Activated naive CD8-positive, alpha-beta T cell treated with anti-CD3 and anti-CD28 coated beads, Interleukin-2, amount 50 U/mL, for 24 hours (primary cell): Measurements from ENCODE around the gene TMSB10.

Experiments used
- ATAC-seq: fragments of 150-1000 bp; cut with Tn5 transposase; one replicate; pipeline ENCODE4 v1.10.0; 2021
- DNase-seq: peaks from one replicate; pipeline ENCODE4 v3.0.0; 2021
- H3K27ac Mint-ChIP-seq: one replicate; pipeline ENCODE4 v1.8.0; 2021; ENCODE audit warnings: mild to moderate bottlenecking, mixed read lengths
- H3K27me3 Mint-ChIP-seq: one replicate; pipeline ENCODE4 v1.8.0; 2021; ENCODE audit warnings: mixed read lengths
- H3K36me3 Mint-ChIP-seq: one replicate; pipeline ENCODE4 v1.8.0; 2021; ENCODE audit warnings: low read depth, mixed read lengths
- H3K4me1 Mint-ChIP-seq: one replicate; pipeline ENCODE4 v1.8.0; 2021; ENCODE audit warnings: mixed read lengths
- H3K4me3 Mint-ChIP-seq: one replicate; pipeline ENCODE4 v1.8.0; 2021; ENCODE audit warnings: mild to moderate bottlenecking, moderate library complexity, mixed read lengths
- H3K9me3 Mint-ChIP-seq: one replicate; pipeline ENCODE4 v1.8.0; 2021; ENCODE audit warnings: mixed read lengths

The TMSB10 gene

DNA sequence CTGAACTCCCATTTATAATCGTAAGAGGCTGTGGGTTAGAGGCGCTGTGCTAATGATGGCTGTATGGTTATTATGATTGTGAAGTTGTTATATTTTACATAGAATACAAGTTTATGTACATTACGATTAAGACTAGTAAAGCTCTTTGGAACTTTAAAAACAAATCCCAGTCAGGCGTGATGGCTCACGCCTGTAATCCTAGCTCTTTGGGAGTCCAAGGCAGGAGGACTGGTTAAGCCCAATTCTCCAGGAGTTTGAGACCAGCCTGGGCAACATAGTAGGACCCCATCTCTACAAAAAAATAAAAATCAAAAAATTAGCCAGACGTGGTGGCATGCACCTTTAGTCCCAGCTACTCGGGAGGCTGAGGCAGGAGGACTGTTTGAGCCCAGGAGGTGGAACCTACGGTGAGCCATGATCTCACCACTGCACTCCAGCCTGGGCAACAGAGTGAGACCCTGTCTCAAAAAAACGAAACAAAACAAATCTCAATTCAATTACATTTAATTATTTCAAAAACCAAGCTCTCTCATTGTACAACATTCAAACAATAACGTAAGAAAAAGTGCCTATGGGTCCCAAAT lies 41.6 kb downstream of the TMSB10 start:
- no peak for DNase-seq
- H3K36me3 Mint-ChIP-seq, result peaks cover 10% of the 10 kb centered on the region
- no peaks in the 10 kb centered on the region for H3K9me3 Mint-ChIP-seq
- H3K27me3 Mint-ChIP-seq, result no peaks in the 10 kb centered on the region
- peak overlapping the region; percentile 66 for H3K4me3 Mint-ChIP-seq
- no peak for ATAC-seq
- H3K4me1 Mint-ChIP-seq, result peaks cover 50% of the 10 kb centered on the region
- H3K27ac Mint-ChIP-seq, result peak overlapping the region; percentile 95

DNA sequence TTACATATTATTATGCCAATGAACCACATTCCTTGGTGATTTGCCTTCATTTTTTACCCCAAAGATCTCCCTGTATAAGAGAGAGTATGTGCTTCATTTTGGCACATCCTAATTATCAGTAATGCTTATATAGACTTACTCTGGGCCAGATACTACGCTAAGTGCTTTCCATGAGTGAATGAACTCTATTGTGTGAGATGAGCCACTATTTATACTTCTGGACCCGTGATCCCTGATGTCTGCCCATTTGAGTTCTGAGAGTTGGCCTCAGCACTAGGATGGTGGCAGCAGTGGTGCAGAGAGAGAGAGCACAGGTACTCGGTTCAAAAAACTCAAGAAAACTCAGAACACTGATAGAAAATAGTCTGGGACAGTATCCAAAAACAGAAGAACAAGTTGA lies 48.1 kb downstream of the TMSB10 start:
- ATAC-seq (no peak), DNase-seq (no peak)
- H3K27me3 Mint-ChIP-seq, result no peaks in the 10 kb centered on the region
- H3K27ac Mint-ChIP-seq, result no peak overlapping the region
- peaks cover 2% of the 10 kb centered on the region for H3K36me3 Mint-ChIP-seq
- H3K9me3 Mint-ChIP-seq, result no peaks in the 10 kb centered on the region
- H3K4me1 Mint-ChIP-seq, result peaks cover 5% of the 10 kb centered on the region
- no peak overlapping the region for H3K4me3 Mint-ChIP-seq

DNA sequence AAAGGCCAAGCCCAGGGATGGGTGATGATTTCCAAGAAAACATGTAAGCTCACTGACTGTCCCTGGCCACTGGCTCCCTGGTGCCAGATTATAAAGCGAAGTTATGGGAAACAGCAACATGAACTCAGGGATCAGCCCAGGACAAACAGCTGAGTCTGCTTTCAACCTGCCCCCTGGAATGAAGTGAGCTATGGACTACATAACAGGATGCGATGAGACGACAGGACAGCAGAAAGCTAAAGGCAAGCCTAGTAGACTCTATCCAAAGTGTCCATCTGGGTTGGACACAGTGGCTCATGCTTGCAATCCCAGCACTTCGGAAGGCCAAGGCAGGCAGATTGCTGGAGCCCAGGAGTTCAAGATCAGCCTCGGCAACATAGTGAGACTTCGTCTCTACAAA lies 48.9 kb downstream of the TMSB10 start:
- H3K4me1 Mint-ChIP-seq, result peaks cover 12% of the 10 kb centered on the region
- no peaks in the 10 kb centered on the region for H3K9me3 Mint-ChIP-seq
- no peak overlapping the region for H3K27ac Mint-ChIP-seq
- ATAC-seq (no peak), DNase-seq (no peak)
- no peak overlapping the region for H3K4me3 Mint-ChIP-seq
- no peaks in the 10 kb centered on the region for H3K27me3 Mint-ChIP-seq
- peaks cover 3% of the 10 kb centered on the region for H3K36me3 Mint-ChIP-seq
